SW480 (cell line): ENCODE data around the gene YAF2.
A peak's percentile ranks its signal among the peaks of the same experiment; 100 is the strongest.

Experiments used
- DNase-seq: peaks from one replicate; pipeline ENCODE4 v3.0.0-alpha.2; 2016; ENCODE audit warnings: low spot score

YAF2 gene

GRCh38 chr12:42144408-42145196, 93.4 kb downstream of the YAF2 start, which contains the start of gene GXYLT1:
Gene GXYLT1 (minus strand): TSS chr12:42144874. CDS start chr12:42144646, 228 bp downstream.
- peak; percentile 89 for DNase-seq

- DNase-seq, result no peak
These were observed 94.0 kb downstream of the YAF2 start for GRCh38 chr12:42144158-42144407.

DNA sequence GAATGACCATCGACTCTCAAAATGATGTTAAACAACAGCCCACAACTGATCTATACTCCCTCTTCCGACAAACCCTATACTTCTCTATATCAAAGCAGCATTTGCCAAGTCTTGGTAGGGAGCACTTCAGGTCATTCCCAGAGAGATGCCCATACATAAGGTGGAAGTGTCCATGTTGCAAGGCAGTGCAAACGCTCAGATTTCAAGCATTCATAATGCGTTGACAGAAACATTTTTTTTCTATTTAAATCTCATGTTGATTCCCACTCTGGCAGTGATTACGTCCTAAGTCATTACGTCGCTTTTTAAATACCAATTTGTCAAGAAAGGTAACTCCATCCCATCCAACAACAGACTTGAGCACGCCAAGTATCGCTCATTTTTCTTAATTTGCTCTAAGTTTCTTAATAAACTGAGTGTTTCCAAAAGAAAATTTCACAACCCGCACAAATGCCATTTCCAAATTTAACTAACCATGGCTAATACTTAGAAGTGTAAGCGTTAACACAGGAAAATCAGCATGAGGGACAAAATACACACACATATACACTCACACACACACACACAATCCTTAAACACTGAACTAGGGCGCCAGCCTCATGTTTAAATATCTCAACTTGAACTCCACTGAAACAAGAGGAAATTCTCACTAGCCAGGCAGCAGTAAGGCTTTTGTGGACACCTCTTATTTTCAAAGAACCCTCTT, 94.4 kb downstream of the YAF2 start:
- DNase-seq, result peak; percentile 36

DNA sequence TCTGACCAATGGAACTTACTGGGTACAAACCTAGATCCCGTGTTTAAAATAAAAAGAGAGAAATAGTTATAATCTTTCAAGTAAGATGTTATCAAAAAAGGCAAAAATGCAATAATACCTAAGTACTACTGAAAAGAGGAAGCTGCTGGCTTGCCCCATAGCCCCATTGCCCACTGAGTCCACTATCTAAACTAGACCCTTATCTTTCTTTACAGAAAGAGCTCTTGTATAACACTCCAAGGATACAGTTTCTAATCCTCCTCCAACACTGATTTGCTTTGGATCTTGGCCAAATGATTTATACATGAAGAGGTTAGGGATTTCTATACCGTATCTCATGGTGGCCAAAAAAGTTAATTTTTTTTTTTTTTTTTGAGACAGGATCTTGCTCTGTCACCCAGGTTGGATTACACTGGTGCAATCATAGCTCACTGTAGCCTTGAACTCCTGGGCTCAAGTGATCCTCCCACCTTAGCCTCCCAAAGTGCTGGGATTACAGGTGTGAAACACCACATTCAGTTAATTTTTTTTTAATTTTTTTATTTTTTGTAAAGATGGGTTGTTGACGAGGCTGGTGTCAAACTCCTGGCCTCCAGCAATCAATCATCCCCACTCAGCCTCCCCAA, 96.0 kb downstream of the YAF2 start:
- DNase-seq, result no peak

DNA sequence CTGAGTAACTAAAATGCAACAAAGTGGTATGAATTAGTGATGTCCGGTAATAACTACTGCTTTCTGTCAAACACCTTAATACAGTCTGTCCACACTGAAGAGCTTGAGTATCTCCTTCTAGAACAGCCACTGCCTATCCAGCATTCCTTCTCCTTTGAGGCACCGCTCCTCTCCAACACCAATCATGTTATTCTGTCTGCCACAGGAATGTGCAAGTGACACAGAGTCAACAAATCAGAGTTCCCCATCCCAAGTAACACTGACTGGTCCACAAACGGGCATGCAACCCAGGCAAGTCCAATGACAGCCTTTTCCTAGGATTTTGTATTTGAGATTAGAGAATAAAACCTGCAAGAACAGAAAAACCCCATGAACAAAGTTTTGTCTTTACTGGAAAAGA, 97.1 kb downstream of the YAF2 start:
- DNase-seq, result peak; percentile 54

- DNase-seq, result no peak
These were observed 102.7 kb downstream of the YAF2 start for GRCh38 chr12:42135259-42135814.

GRCh38 chr12:42130672-42131402, 107.2 kb downstream of the YAF2 start:
- DNase-seq, result no peak

GRCh38 chr12:42129595-42130204, 108.3 kb downstream of the YAF2 start:
- DNase-seq, result peak; percentile 66

- DNase-seq, result no peak
These were observed 109.2 kb downstream of the YAF2 start for GRCh38 chr12:42128888-42129287.

GRCh38 chr12:42128327-42128726, 109.7 kb downstream of the YAF2 start:
- DNase-seq, result no peak

GRCh38 chr12:42126963-42127362, 111.1 kb downstream of the YAF2 start:
- no peak for DNase-seq

- DNase-seq, result no peak
These were observed 112.7 kb downstream of the YAF2 start for GRCh38 chr12:42125388-42125767.

DNA sequence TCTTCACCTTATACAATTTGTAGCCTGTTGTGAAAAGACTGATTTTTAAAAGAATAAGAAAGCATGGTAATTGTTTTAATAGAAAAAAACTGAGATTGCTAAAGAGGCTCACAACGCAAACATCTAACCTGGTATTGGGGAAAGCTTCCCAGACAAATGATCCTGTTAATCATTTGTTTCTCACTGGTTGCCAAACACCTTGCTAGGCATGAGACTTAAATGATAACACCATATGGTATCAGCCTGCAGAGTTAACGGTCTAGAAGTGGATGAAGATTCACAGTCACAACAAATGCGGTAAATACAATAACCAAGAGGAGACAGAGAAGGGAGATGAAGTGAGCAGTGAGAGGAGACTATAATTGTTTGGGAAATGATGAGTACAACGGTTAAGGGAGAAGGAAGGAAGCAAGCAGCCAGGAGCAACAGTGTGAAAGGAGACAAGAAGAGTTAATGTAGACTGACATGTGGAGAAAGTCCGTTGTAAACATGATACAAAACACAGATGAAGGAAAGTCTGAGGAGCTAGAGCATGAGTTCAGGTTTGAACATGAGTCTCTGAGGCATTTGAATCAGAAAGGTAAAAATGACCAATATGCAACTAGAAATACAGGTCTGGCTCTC, 113.2 kb downstream of the YAF2 start:
- no peak for DNase-seq

GRCh38 chr12:42119085-42119633, 118.9 kb downstream of the YAF2 start:
- no peak for DNase-seq

DNA sequence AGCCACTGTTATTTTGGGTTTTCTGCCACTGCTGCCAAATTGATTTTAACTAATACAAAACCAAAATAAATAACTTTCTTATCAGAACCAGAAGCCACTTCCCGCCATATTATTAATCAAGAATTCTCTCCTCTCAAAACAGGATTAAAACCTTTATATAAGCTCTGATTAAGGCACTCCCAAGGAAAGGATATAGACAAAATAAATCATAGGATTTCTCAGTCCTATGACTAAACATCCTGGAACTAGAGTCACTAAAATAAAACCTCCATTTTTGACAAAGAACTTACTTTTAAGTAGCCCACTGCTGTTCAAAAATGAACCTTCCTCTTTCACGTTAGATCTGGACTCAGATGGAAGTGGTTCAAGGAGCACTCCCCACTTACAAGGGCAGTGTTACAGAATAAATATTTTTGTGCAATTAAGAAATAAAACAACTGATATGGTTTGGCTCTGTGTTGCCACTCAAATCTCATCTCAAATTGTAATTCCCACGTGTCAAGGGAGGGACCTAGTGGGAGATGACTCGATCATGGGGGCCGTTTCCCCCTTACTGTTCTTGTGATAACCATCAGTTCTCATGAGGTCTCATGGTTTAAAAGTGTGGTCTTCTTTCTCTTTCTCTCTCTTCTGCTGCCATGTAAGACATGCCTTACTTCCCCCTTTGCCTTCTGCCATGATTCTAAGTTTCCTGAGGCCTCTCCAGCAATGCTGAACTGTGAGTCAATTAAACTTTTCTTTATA, 119.7 kb downstream of the YAF2 start:
- DNase-seq, result no peak

GRCh38 chr12:42109031-42109430, 129.0 kb downstream of the YAF2 start:
- no peak for DNase-seq
